Measurements from ENCODE around the gene GNPTAB. TPM values are rescaled to one million over a fixed set of nuclear protein-coding genes. Genes with fewer than 3 reads are reported as not detected.

The GNPTAB gene
- polyA plus RNA-seq, 2 of the 4 experiments (the other 2 are of a cell fraction) = 20.3 to 29.3 TPM

DNA sequence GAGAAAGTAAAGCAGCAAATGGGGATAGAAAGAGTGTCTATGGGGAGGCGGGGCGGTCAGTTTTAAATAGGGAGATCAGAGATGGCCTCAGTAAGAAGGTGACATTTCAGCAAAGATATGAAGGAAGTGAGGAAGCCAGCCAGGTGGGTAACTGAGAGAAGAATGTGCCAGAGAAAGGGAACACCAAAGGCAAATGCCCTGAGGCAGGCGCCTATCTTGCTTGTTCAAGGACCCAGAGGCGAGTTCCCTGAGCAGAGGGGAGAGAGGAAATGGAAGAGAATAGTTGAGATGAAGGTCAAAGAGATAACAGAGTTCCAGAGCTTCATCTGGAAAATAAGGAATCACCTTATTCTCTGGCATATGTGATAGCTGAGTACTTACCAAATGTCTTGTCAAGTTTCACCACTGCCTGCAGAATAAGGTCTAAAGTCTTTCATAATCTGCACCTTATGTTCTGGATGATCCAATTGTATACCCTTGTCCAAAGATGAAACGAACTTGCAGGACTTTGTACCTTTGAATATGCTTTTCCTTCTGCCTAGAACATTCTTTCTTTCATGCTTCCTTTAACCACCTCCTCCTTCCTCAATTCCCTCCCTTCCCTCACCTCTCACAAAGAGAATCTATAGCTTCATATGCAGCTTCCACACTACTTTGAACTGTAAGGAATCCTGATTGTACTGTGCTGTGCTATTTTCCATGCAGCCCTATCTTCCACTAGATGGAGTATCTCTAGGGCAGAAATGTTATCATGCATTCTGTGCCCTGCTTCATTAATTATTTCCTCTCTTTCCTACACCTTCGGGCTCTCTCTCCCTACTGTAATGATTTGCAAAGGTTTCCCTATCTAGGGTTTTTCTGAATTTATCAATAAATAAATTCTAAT lies 38.5 kb downstream of the GNPTAB start:
- Histone ChIP-seq H3K4me1 (no peaks in the 10 kb centered on the region), H3K27ac (no peak overlapping the region), H3K9me3 (no peaks in the 10 kb centered on the region), H3K4me2 (no peak overlapping the region), H3K4me3 (no peak overlapping the region)
- WGBS (ENCODE audit: missing lambda C conversion rate) = 79% methylated on average over 6 of the region's 6 CpGs
- ATAC-seq (peak; percentile 87 to 88; a peak in 5 of 6 replicates), FAIRE-seq (no peak), DNase-seq (ENCODE audit: low read depth in 1 of 2, low spot score in 1 of 2) (no peak)
- TF ChIP-seq, protein P1, sequence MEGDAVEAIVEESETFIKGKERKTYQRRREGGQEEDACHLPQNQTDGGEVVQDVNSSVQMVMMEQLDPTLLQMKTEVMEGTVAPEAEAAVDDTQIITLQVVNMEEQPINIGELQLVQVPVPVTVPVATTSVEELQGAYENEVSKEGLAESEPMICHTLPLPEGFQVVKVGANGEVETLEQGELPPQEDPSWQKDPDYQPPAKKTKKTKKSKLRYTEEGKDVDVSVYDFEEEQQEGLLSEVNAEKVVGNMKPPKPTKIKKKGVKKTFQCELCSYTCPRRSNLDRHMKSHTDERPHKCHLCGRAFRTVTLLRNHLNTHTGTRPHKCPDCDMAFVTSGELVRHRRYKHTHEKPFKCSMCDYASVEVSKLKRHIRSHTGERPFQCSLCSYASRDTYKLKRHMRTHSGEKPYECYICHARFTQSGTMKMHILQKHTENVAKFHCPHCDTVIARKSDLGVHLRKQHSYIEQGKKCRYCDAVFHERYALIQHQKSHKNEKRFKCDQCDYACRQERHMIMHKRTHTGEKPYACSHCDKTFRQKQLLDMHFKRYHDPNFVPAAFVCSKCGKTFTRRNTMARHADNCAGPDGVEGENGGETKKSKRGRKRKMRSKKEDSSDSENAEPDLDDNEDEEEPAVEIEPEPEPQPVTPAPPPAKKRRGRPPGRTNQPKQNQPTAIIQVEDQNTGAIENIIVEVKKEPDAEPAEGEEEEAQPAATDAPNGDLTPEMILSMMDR (IDR thresholded peaks at IDR 0.05) = peak; percentile 40; the same call in 2 of the 3 replicates
- TF ChIP-seq SREBF2 (IDR thresholded peaks at IDR 0.05) (no peak), RAD21 (conservative IDR thresholded peaks at IDR 0.05 in 1 of 2, IDR thresholded peaks at IDR 0.05 in 1 of 2) (peak; percentile 26 to 28; a peak in 4 of 5 replicates), SMC3 (IDR thresholded peaks at IDR 0.05) (peak; percentile 51)
- ChIA-PET CTCF (interaction anchor here (0.6 to 3.2 kb wide), 12 partner anchors 11 to 1022 kb away, joined by 3 to 26 read pairs (median 4); partner anchors contain the start of gene GNPTAB), POLR2A (interaction anchor here (0.6 kb wide), 1 partner anchor 34 kb away, joined by 9 read pairs; no protein-coding TSS in a partner anchor)

DNA sequence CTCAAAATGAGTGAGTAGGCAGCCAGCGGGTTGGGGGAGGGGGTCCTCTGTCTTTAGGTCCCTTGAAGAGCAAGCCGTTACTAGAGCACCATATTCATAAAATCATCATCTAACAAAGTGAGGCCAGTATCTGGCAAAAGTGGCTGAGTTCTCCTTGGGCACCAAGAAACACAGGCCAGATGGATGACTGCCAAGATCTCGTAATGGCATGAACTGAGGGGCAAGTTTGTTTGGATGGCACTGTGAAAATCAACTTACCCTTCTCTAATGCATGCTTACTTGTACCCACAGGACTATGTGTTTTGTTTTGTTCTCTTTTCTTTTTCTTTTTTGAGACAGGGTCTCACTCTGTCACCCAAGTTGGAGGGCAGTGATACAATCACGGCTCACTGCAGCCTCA lies 41.6 kb downstream of the GNPTAB start:
- CTCF ChIA-PET = interaction anchor here (0.7 kb wide), 1 partner anchor 16 kb away, joined by 3 read pairs; no protein-coding TSS in a partner anchor
- no peak overlapping the region for H3K4me3 ChIP-seq
- no peaks in the 10 kb centered on the region for H3K9me3 ChIP-seq
- ATAC-seq = no peak
- POLR2A ChIA-PET = no interaction called here
- WGBS (ENCODE audit: missing lambda C conversion rate) = 96% methylated on average over 4 of the region's 4 CpGs
- no peaks in the 10 kb centered on the region for H3K4me1 ChIP-seq
- H3K4me2 ChIP-seq = no peak overlapping the region
- TF ChIP-seq FOSL2 (IDR thresholded peaks at IDR 0.05) (no peak), FOSL2 (CRISPR knock-in tag; IDR thresholded peaks at IDR 0.05) (no peak), ESRRA (IDR thresholded peaks at IDR 0.05; ENCODE audit: borderline replicate concordance, low read length) (no peak), PHF8 (IDR thresholded peaks at IDR 0.05; ENCODE audit: borderline replicate concordance, low read depth) (no peak), CBX8 (IDR thresholded peaks at IDR 0.05) (no peak), HOXB13 (CRISPR knock-in tag; IDR thresholded peaks at IDR 0.05; ENCODE audit: low read depth) (no peak)
- TF ChIP-seq, protein P2, sequence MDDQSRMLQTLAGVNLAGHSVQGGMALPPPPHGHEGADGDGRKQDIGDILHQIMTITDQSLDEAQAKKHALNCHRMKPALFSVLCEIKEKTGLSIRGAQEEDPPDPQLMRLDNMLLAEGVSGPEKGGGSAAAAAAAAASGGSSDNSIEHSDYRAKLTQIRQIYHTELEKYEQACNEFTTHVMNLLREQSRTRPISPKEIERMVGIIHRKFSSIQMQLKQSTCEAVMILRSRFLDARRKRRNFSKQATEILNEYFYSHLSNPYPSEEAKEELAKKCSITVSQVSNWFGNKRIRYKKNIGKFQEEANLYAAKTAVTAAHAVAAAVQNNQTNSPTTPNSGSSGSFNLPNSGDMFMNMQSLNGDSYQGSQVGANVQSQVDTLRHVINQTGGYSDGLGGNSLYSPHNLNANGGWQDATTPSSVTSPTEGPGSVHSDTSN (IDR thresholded peaks at IDR 0.05) = no peak
- TF ChIP-seq, protein P3, sequence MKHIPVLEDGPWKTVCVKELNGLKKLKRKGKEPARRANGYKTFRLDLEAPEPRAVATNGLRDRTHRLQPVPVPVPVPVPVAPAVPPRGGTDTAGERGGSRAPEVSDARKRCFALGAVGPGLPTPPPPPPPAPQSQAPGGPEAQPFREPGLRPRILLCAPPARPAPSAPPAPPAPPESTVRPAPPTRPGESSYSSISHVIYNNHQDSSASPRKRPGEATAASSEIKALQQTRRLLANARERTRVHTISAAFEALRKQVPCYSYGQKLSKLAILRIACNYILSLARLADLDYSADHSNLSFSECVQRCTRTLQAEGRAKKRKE (CRISPR knock-in tag; IDR thresholded peaks at IDR 0.05; ENCODE audit: low read depth) = no peak
- TF ChIP-seq, protein P4, sequence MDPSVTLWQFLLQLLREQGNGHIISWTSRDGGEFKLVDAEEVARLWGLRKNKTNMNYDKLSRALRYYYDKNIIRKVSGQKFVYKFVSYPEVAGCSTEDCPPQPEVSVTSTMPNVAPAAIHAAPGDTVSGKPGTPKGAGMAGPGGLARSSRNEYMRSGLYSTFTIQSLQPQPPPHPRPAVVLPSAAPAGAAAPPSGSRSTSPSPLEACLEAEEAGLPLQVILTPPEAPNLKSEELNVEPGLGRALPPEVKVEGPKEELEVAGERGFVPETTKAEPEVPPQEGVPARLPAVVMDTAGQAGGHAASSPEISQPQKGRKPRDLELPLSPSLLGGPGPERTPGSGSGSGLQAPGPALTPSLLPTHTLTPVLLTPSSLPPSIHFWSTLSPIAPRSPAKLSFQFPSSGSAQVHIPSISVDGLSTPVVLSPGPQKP (IDR thresholded peaks at IDR 0.05; ENCODE audit: low read depth, low read length) = no peak
- H3K27ac ChIP-seq = no peak overlapping the region
- FAIRE-seq = no peak
- DNase-seq (ENCODE audit: low read depth in 1 of 2, low spot score in 1 of 2) = no peak

DNA sequence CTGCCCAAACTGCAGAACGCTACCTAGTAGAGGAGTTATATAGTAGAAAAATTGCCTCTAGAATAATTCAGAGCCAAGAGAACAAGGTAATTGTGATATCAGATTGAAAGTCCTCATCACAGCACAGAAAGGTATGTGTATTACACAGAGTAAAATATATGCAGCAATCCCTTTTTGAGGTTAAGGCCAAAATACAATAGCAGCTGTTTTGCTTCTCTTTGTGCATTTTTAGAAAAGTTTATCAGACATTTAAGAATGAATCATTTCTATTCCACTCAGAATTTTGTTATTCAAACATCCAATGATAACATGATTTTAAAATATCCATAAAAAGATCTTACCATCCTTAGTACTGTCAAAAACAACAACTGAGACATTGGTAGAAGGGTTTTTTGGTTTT lies 45.1 kb downstream of the GNPTAB start:
- no peaks in the 10 kb centered on the region for H3K9me3 ChIP-seq
- no peaks in the 10 kb centered on the region for H3K4me1 ChIP-seq
- ATAC-seq = no peak
- POLR2A ChIA-PET = no interaction called here
- no peak for FAIRE-seq
- H3K27ac ChIP-seq = no peak overlapping the region
- CTCF ChIA-PET = interaction anchor here (2.6 kb wide), 1 partner anchor 12 kb away, joined by 11 read pairs; no protein-coding TSS in a partner anchor
- no peak overlapping the region for H3K4me3 ChIP-seq
- no peak for DNase-seq (ENCODE audit: low read depth in 1 of 2, low spot score in 1 of 2)
- 96% methylated on average over 1 of the region's 1 CpG for WGBS (ENCODE audit: missing lambda C conversion rate)
- no peak overlapping the region for H3K4me2 ChIP-seq
- TF ChIP-seq, protein P3 (CRISPR knock-in tag; IDR thresholded peaks at IDR 0.05; ENCODE audit: low read depth) = no peak
- TF ChIP-seq, protein P1 (IDR thresholded peaks at IDR 0.05) = no peak
- TF ChIP-seq HEYL (CRISPR knock-in tag; IDR thresholded peaks at IDR 0.05) (no peak), HOXB13 (CRISPR knock-in tag; IDR thresholded peaks at IDR 0.05; ENCODE audit: low read depth) (no peak), RCOR1 (IDR thresholded peaks at IDR 0.05; ENCODE audit: low read depth, low read length) (no peak), NR3C1 (IDR thresholded peaks at IDR 0.05) (no peak), CHD4 (IDR thresholded peaks at IDR 0.05; ENCODE audit: borderline replicate concordance) (no peak)
- TF ChIP-seq, protein P5, sequence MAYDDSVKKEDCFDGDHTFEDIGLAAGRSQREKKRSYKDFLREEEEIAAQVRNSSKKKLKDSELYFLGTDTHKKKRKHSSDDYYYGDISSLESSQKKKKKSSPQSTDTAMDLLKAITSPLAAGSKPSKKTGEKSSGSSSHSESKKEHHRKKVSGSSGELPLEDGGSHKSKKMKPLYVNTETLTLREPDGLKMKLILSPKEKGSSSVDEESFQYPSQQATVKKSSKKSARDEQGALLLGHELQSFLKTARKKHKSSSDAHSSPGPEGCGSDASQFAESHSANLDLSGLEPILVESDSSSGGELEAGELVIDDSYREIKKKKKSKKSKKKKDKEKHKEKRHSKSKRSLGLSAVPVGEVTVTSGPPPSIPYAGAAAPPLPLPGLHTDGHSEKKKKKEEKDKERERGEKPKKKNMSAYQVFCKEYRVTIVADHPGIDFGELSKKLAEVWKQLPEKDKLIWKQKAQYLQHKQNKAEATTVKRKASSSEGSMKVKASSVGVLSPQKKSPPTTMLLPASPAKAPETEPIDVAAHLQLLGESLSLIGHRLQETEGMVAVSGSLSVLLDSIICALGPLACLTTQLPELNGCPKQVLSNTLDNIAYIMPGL (CRISPR knock-in tag; IDR thresholded peaks at IDR 0.05; ENCODE audit: borderline replicate concordance) = no peak
- TF ChIP-seq, protein P6, sequence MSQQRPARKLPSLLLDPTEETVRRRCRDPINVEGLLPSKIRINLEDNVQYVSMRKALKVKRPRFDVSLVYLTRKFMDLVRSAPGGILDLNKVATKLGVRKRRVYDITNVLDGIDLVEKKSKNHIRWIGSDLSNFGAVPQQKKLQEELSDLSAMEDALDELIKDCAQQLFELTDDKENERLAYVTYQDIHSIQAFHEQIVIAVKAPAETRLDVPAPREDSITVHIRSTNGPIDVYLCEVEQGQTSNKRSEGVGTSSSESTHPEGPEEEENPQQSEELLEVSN (IDR thresholded peaks at IDR 0.05; ENCODE audit: borderline replicate concordance, low read depth) = no peak

Data from A549 (cell line).